GM10248 (cell line): Measurements from ENCODE around the gene ABCA7.
A peak's percentile ranks its signal among the peaks of the same experiment; 100 is the strongest.

Experiments used
- CTCF ChIA-PET: fragments of 300-600 bp; sonication (Branson Sonifier 250); formaldehyde crosslinking; extraction: SDS; loops from one replicate; lab custom pipeline; 2021; ENCODE audit warnings: antibody characterized with exemption; lab: Yijun Ruan, JAX
- POLR2A ChIA-PET: fragments of 350-650 bp; sonication (Branson Sonifier 250); formaldehyde crosslinking; extraction: SDS; loops from one replicate; lab custom pipeline; 2020; ENCODE audit warnings: antibody characterized with exemption; lab: Yijun Ruan, JAX
- DNase-seq: peaks from one replicate; pipeline ENCODE4 v3.0.0; 2012; ENCODE audit errors: extremely low spot score
- TF ChIP-seq, protein P1 (sequence below): IDR thresholded peaks from 2 replicates; pipeline ENCODE4 v1.5.1; 2012; ENCODE audit warnings: mild to moderate bottlenecking, low read depth; ENCODE audit errors: extremely low read depth, missing control alignments, control extremely low read depth

The ABCA7 gene

GRCh38 chr19:1062387-1063029 is 22.6 kb downstream of the ABCA7 start:
- TF ChIP-seq, protein P1, sequence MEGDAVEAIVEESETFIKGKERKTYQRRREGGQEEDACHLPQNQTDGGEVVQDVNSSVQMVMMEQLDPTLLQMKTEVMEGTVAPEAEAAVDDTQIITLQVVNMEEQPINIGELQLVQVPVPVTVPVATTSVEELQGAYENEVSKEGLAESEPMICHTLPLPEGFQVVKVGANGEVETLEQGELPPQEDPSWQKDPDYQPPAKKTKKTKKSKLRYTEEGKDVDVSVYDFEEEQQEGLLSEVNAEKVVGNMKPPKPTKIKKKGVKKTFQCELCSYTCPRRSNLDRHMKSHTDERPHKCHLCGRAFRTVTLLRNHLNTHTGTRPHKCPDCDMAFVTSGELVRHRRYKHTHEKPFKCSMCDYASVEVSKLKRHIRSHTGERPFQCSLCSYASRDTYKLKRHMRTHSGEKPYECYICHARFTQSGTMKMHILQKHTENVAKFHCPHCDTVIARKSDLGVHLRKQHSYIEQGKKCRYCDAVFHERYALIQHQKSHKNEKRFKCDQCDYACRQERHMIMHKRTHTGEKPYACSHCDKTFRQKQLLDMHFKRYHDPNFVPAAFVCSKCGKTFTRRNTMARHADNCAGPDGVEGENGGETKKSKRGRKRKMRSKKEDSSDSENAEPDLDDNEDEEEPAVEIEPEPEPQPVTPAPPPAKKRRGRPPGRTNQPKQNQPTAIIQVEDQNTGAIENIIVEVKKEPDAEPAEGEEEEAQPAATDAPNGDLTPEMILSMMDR, result no peak
- DNase-seq, result peak; percentile 63
- ChIA-PET CTCF (interaction anchor here (1.2 kb wide), 1 partner anchor 19 kb away, joined by 3 read pairs; no protein-coding TSS in a partner anchor), POLR2A (no interaction called here)

GRCh38 chr19:1063030-1063908 is 23.4 kb downstream of the ABCA7 start:
- peak; percentile 58 for DNase-seq
- ChIA-PET POLR2A (no interaction called here), CTCF (interaction anchor here (1.2 kb wide), 1 partner anchor 18 kb away, joined by 3 read pairs; no protein-coding TSS in a partner anchor)
- TF ChIP-seq, protein P1, result no peak

GRCh38 chr19:1063909-1064660 is 24.2 kb downstream of the ABCA7 start:
- POLR2A ChIA-PET, result no interaction called here
- CTCF ChIA-PET, result interaction anchor here (0.7 to 3.0 kb wide), 13 partner anchors 9 to 129 kb away, joined by 3 to 15 read pairs (median 4); no protein-coding TSS in a partner anchor
- DNase-seq, result no peak
- TF ChIP-seq, protein P1, result no peak

- DNase-seq, result peak; percentile 79
- ChIA-PET CTCF (interaction anchor here (0.7 to 3.0 kb wide), 14 partner anchors 9 to 128 kb away, joined by 3 to 15 read pairs (median 4); no protein-coding TSS in a partner anchor), POLR2A (no interaction called here)
- TF ChIP-seq, protein P1, result peak; percentile 77
Observed at GRCh38 chr19:1064661-1065605, 25.0 kb downstream of the ABCA7 start.

DNA sequence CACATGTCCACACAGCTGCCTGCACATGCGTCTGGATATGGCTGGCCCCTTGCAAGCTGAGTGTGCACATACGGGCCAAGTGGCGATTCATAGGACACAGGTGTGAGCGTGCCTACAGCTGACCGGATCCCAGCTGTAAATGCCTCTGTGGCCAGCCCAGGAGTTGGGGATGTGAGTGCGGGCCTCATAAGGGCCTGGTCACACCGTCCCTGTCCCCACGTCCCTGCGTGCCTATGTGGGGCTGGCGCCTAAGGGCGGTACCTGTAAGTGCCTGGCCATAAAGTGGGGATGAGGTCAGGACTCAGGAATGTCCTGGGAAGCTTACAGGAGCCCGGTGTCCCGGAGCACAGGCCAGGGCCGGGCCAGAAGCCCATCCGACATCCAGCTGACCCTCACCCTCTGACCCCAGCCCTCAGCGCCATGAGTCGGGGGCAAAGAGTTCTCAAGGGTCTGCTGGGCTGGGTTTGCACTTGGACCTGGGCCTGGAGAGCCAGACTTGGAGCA is 25.8 kb downstream of the ABCA7 start:
- ChIA-PET CTCF (interaction anchor here (0.9 to 3.0 kb wide), 6 partner anchors 10 to 64 kb away, joined by 3 to 15 read pairs (median 6); no protein-coding TSS in a partner anchor), POLR2A (no interaction called here)
- no peak for DNase-seq
- TF ChIP-seq, protein P1, result no peak
